Gastroesophageal sphincter (tissue), 3 donors: ENCODE data around the gene TMEM176B.

Source experiments
- CTCF ChIP-seq, 4 experiments: fragments of 200-600 bp in 2 of 4; fragments of 450-650 bp in 2 of 4; sonication (generic) in 1 of 4; IDR thresholded peaks; one replicate each; pipeline ENCODE4 v1.5.1; 2017 to 2019; ENCODE audit warnings: antibody characterized with exemption in 4 of 4, mild to moderate bottlenecking in 2 of 4, moderate library complexity in 2 of 4
- EP300 ChIP-seq: sonication (generic); formaldehyde crosslinking; IDR thresholded peaks from one replicate; pipeline ENCODE4 v1.6.1; 2017; ENCODE audit warnings: antibody characterized with exemption, mild to moderate bottlenecking
- POLR2A ChIP-seq, 2 donors: fragments of 450-650 bp; IDR thresholded peaks; one replicate each; pipeline ENCODE4 v1.6.1; 2017; ENCODE audit warnings: antibody characterized with exemption in 2 of 2, mild to moderate bottlenecking in 2 of 2, moderate library complexity in 1 of 2
- POLR2AphosphoS5 ChIP-seq: sonication (generic); formaldehyde crosslinking; IDR thresholded peaks from one replicate; pipeline ENCODE4 v1.6.1; 2017; ENCODE audit warnings: antibody characterized with exemption

GRCh38 chr7:150842018-150842417 is 41.9 kb upstream of the TMEM176B start:
- TF ChIP-seq POLR2A (IDR thresholded peaks at IDR 0.05) = no peak
- no peak for TF ChIP-seq CTCF (IDR thresholded peaks at IDR 0.05)
- TF ChIP-seq EP300 = no peak
- TF ChIP-seq POLR2AphosphoS5 = no peak
